Neural progenitor cell (in vitro differentiated cells): ENCODE data around the gene LCT. TPM values are rescaled to one million over a fixed set of nuclear protein-coding genes. Genes with fewer than 3 reads are reported as not detected.
A peak's percentile ranks its signal among the peaks of the same experiment; 100 is the strongest.

Experiments used
- DNase-seq: peaks from one replicate; pipeline ENCODE4 v3.0.0-alpha.2; 2016; ENCODE audit warnings: low spot score
- H2AFZ ChIP-seq: fragments of 200-600 bp; sonication (generic); replicated peaks from 2 replicates; pipeline ENCODE4 v1.6.1; 2016; ENCODE audit warnings: antibody characterized with exemption
- H3F3A ChIP-seq: fragments of 200-600 bp; sonication (generic); 2 replicates; pipeline ENCODE4 v1.6.1; 2016; ENCODE audit warnings: antibody characterized with exemption, low read depth
- H3K27ac ChIP-seq: fragments of 200-600 bp; sonication (generic); 2 replicates; pipeline ENCODE4 v1.5.1; 2016; ENCODE audit warnings: mild to moderate bottlenecking
- H3K27me3 ChIP-seq: fragments of 200-600 bp; sonication (generic); 2 replicates; pipeline ENCODE4 v1.6.1; 2016; ENCODE audit warnings: mild to moderate bottlenecking, moderate library complexity
- H3K36me3 ChIP-seq: fragments of 200-600 bp; sonication (generic); 2 replicates; pipeline ENCODE4 v1.5.1; 2016
- H3K4me1 ChIP-seq: fragments of 200-600 bp; sonication (generic); 2 replicates; pipeline ENCODE4 v1.6.1; 2016; ENCODE audit warnings: mixed run types
- H3K4me2 ChIP-seq: fragments of 200-600 bp; sonication (generic); 2 replicates; pipeline ENCODE4 v1.6.1; 2016
- H3K4me3 ChIP-seq: fragments of 200-600 bp; sonication (generic); 2 replicates; pipeline ENCODE4 v1.5.1; 2016
- H3K79me2 ChIP-seq: fragments of 200-600 bp; sonication (generic); 2 replicates; pipeline ENCODE4 v1.6.1; 2016; ENCODE audit warnings: low read depth
- H3K9ac ChIP-seq: fragments of 200-600 bp; sonication (generic); 2 replicates; pipeline ENCODE4 v1.6.1; 2016
- H3K9me3 ChIP-seq: fragments of 200-600 bp; sonication (generic); 2 replicates; pipeline ENCODE4 v1.5.1; 2016; ENCODE audit warnings: low read depth
- H4K20me1 ChIP-seq: fragments of 200-600 bp; sonication (generic); 2 replicates; pipeline ENCODE4 v1.6.1; 2016; ENCODE audit warnings: low read depth
- H3K27ac Mint-ChIP-seq: 3 replicates; pipeline ENCODE4 v1.8.0; 2021; ENCODE audit warnings: mixed read lengths
- H3K27me3 Mint-ChIP-seq: 2 replicates; pipeline ENCODE4 v1.8.0; 2022; ENCODE audit warnings: low read depth, mild to moderate bottlenecking, inconsistent platforms, moderate library complexity, mixed read lengths; ENCODE audit not compliant: insufficient read depth
- H3K36me3 Mint-ChIP-seq: 3 replicates; pipeline ENCODE4 v1.8.0; 2021; ENCODE audit warnings: mixed read lengths
- H3K4me1 Mint-ChIP-seq: 3 replicates; pipeline ENCODE4 v1.8.0; 2021; ENCODE audit warnings: mixed read lengths
- H3K4me3 Mint-ChIP-seq: 3 replicates; pipeline ENCODE4 v1.8.0; 2021; ENCODE audit warnings: mild to moderate bottlenecking, moderate library complexity, mixed read lengths
- H3K9me3 Mint-ChIP-seq: 3 replicates; pipeline ENCODE4 v1.8.0; 2020; ENCODE audit warnings: mixed read lengths
- CTCF ChIP-seq: fragments of 200-600 bp; sonication (generic); IDR thresholded peaks from 2 replicates; pipeline ENCODE4 v1.5.1; 2017; ENCODE audit warnings: antibody characterized with exemption, mild to moderate bottlenecking
- EZH2 ChIP-seq: fragments of 200-600 bp; sonication (generic); IDR thresholded peaks from 2 replicates; pipeline ENCODE4 v1.6.1; 2017; ENCODE audit warnings: antibody characterized with exemption, mild to moderate bottlenecking, moderate library complexity
- EZH2phosphoT487 ChIP-seq: fragments of 200-600 bp; sonication (generic); IDR thresholded peaks from 2 replicates; pipeline ENCODE4 v1.6.1; 2017; ENCODE audit warnings: antibody characterized with exemption
- total RNA-seq: library from RNA; depleted of rRNA; stranded (reverse); fragments of >200 nt; gene quantifications from 2 replicates; pipeline ENCODE4 v1.2.3, GENCODE V29; 2015; ENCODE audit warnings: low replicate concordance

LCT gene
- total RNA-seq, 1 donor from 2014 or later: not detected

GRCh38 chr2:135755573-135755972 lies 81.4 kb downstream of the LCT start:
- H3K27ac Mint-ChIP-seq: no peak overlapping the region
- Histone ChIP-seq H3K4me3 (no peak overlapping the region), H3K27ac (no peak overlapping the region), H3K36me3 (peaks cover 44% of the 10 kb centered on the region), H3K4me2 (no peak overlapping the region), H3K27me3 (no peaks in the 10 kb centered on the region), H4K20me1 (no peaks in the 10 kb centered on the region), H3K4me1 (no peaks in the 10 kb centered on the region), H3K79me2 (peaks cover 14% of the 10 kb centered on the region), H2AFZ (no peak overlapping the region), H3K9me3 (no peaks in the 10 kb centered on the region), H3F3A (no peaks in the 10 kb centered on the region), H3K9ac (no peak overlapping the region)
- H3K4me1 Mint-ChIP-seq: no peaks in the 10 kb centered on the region
- H3K4me3 Mint-ChIP-seq: no peak overlapping the region
- no peak for TF ChIP-seq CTCF
- no peak for TF ChIP-seq EZH2
- no peak for TF ChIP-seq EZH2phosphoT487
- H3K27me3 Mint-ChIP-seq: peaks cover 2% of the 10 kb centered on the region
- H3K9me3 Mint-ChIP-seq: peaks cover 14% of the 10 kb centered on the region
- H3K36me3 Mint-ChIP-seq: peaks cover 55% of the 10 kb centered on the region
- DNase-seq: no peak

GRCh38 chr2:135745545-135745944 lies 91.4 kb downstream of the LCT start:
- TF ChIP-seq EZH2phosphoT487 (no peak), CTCF (no peak)
- Histone ChIP-seq H3K79me2 (peaks cover 84% of the 10 kb centered on the region), H3K4me1 (peaks cover 19% of the 10 kb centered on the region), H3F3A (peaks cover 25% of the 10 kb centered on the region), H3K4me2 (no peak overlapping the region), H3K36me3 (peaks cover 4% of the 10 kb centered on the region), H3K27ac (no peak overlapping the region), H4K20me1 (peaks cover 33% of the 10 kb centered on the region), H3K9me3 (no peaks in the 10 kb centered on the region), H3K4me3 (no peak overlapping the region), H3K9ac (no peak overlapping the region), H2AFZ (no peak overlapping the region), H3K27me3 (no peaks in the 10 kb centered on the region)
- Mint-ChIP-seq H3K27me3 (peaks cover 3% of the 10 kb centered on the region), H3K4me1 (peaks cover 16% of the 10 kb centered on the region), H3K9me3 (no peaks in the 10 kb centered on the region), H3K36me3 (peaks cover 39% of the 10 kb centered on the region), H3K27ac (no peak overlapping the region), H3K4me3 (no peak overlapping the region)
- DNase-seq: no peak

GRCh38 chr2:135744760-135745314 lies 92.1 kb downstream of the LCT start:
- DNase-seq: peak; percentile 34
- Mint-ChIP-seq H3K4me3 (peak overlapping the region; percentile 36), H3K27me3 (peaks cover 3% of the 10 kb centered on the region), H3K27ac (no peak overlapping the region), H3K36me3 (peaks cover 34% of the 10 kb centered on the region), H3K9me3 (no peaks in the 10 kb centered on the region), H3K4me1 (peaks cover 16% of the 10 kb centered on the region)
- H3K79me2 ChIP-seq: peaks cover 78% of the 10 kb centered on the region
- peaks cover 19% of the 10 kb centered on the region for H3K4me1 ChIP-seq
- no peak overlapping the region for H3K9ac ChIP-seq
- peaks cover 25% of the 10 kb centered on the region for H3F3A ChIP-seq
- TF ChIP-seq EZH2phosphoT487 (no peak), EZH2 (no peak), CTCF (peak; percentile 28)
- no peaks in the 10 kb centered on the region for H3K9me3 ChIP-seq
- H3K4me2 ChIP-seq: peak overlapping the region; percentile 91
- H3K27ac ChIP-seq: no peak overlapping the region
- no peaks in the 10 kb centered on the region for H3K27me3 ChIP-seq
- H4K20me1 ChIP-seq: peaks cover 33% of the 10 kb centered on the region
- no peak overlapping the region for H2AFZ ChIP-seq
- H3K36me3 ChIP-seq: peaks cover 4% of the 10 kb centered on the region
- H3K4me3 ChIP-seq: peak overlapping the region; percentile 92
